Embryonic facial prominence (tissue), 1 donor: ENCODE measurements around the gene MEAK7.

Source experiments
- DNase-seq: peaks from one replicate; pipeline ENCODE4 v3.0.0-alpha.2; 2016; ENCODE audit errors: extremely low spot score

Gene MEAK7

DNA sequence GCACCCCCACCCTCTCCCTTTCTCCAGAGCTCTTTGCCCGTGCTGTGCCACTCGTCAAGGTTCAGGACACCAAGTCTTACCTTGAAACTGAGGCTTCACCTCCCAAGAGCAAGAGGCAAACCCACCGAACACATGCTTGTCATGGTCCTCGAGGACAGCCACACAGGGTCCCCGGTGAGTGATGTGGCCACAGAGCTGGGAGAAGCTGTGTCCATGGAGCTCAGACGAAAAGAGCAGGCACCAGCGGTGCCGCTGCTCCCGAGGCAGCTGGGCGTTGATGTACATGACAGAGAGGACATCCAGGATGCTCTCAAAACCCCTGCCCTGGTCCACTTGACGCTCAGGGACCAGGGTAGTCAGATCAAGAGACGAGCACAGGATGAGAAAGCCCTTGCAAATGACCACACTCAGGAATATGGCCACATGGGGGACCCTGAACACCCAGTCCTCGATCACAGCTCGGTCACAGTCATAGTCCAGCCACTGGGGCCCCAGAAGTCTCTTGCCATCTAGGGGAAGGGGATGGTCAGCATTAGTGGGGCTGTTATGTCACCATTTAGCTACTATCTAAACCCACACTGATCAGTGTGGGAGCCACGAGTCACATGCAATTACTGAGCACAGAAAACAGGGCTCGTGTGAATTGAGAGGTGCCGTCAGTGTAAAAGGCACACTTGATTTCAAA lies 17.8 kb downstream of the MEAK7 start:
- no peak for DNase-seq

DNA sequence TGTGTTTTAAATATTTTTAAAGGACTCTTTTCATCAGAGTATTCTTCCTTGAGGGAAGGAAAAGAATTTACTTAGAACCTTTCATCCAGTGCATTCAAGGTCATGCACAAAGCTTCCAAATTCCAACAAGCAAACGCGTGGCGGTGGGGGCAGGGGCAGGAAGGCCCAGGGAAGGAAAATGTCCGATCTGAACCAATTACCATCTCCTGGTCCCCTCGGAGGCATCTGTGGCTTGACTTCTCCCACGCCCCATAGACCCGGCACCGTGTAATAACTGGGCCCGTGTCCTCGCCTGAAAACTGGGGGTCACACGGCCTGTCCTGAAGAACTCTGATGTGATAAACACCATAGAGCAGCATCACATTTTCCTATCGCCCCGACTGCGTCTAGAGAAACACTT lies 18.3 kb downstream of the MEAK7 start:
- DNase-seq = no peak

DNA sequence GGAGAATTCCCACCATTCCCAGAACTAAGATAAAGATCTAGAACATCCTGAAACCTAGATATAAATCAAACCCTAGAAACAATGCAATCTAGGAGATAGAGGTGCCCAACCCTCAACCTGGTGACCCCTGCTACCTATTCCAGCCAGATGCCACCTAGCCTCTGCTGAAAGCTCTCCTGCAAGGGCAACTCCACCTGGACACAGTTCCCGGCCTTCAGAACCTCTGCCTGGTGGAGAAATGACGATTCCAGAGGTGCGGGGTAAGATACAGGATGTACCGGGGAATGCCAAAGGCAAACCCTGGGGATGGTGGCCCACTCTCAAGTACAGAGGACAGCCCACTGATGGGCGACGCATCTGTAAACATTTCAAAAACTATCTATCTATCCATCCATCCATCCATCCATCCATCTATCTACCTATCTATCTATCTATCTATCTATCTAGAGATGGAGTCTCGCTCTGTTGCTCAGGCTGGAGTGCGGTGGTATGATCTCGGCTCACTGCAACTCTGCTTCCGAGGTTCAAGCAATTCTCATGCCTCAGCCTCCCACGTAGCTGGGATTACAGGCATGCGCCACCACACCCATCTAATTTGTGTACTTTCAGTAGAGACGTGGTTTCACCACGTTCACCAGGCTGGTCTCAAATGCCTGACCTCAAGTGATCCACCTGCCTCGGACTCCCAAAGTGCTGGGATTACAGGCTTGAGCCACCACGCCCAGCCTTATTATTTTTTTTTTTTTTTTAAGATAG lies 19.0 kb downstream of the MEAK7 start:
- DNase-seq = no peak

DNA sequence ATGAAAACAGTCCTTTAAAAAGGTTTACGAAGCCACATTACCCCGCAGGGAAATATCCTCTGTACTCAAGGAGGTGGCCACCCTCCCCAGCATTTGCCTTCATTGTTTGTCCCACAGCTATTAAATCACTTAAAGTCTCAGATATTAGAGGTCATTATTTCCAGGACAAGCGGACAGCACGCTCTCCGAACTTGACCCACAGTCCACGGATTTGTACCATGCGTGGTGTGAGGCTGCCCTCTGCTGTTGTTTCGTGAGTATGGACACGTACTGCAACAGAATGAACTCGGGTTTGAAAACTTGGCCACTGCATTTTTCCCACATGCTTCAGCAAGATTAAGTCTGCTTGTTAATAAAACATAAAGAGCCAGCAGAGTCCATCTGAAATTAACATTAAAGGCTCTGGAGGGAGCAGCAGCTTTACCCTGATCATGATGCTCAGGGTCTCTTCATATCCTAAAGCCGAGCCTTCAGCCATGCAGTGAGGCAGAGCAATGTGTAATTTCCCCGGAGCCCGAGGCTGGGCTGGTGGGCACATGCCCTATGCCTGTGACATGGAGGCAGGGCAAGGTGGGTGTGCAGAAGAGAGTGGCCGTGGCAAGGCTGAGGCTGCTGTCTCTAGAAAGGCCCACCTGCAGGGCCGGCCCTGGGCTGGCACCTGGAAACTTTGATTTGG lies 19.7 kb downstream of the MEAK7 start:
- DNase-seq = no peak

DNA sequence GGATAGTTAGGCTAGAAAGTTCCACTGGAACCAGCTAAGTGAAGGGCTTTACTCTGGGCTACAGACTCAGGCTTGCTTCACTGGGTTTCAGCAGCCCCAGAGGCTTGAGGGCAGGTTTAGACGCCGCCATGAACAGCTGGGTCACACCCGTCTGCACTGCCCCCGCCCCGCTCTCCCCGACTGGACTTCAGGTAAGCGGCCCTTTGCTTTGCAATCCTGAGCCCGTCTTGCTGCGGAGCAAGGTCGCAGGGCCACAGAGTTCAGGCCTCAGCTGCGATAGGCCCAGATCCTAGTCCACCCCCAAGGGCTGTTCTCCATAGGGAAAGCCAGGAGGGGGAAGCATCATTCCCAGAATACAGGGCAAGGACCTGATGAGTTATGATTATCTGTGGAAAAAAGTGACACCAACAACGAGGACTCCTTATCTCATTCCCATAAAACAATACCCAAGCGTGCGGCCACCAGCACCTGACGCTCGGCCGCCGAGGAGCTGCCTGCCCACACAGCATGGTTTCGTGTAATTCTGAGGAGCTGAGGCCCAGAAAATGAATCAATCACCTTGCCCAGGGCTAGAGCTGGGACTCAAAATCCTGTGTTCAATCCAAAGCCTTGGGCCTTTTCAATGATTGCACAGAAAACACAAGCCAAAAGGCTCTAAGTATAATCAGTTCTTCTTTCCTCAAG lies 20.4 kb downstream of the MEAK7 start:
- no peak for DNase-seq

DNA sequence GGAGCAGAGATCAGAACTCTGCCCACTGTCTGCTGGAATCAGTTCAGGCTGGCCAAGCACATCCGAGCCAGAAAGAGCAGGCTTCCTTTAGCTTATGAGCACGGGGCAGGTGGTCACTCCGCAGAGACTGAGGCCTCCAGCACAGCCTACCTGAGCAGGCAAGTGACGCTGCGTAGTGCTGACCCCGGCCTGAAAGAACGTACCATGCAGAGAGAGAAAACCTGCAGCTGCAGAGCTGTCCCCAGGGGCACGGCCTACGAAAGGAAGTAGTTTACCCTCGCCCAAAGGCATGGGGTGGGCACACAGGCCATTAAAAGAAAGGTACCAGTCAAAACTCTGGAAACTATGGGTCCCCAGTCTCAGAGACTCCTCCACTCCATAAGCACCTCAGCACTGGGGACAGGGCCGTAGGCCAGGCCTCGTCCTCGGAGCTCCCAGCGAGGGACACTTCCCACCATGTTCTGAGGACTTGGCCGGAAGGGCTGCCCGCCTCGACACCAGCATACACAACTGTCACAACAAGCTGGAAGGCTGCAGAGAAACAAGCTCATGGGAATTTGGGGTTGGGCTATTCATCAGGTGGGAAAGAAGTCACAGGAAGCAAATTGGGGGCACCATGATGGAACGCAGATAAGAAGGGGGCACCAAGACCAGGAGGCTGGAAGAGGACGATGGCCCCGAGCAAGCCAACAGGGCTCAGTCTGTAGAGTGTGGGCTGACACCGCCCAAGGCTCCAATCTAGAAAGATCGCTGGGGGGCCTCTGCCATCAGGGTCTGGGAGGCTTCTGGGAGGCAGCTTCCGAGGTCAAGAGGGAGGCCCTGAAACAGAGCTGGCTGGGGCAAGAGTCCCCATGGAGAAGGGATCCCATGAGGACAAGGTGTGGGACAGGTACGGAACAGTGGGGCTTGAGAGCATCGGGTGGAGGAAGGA lies 21.2 kb downstream of the MEAK7 start:
- DNase-seq = no peak

DNA sequence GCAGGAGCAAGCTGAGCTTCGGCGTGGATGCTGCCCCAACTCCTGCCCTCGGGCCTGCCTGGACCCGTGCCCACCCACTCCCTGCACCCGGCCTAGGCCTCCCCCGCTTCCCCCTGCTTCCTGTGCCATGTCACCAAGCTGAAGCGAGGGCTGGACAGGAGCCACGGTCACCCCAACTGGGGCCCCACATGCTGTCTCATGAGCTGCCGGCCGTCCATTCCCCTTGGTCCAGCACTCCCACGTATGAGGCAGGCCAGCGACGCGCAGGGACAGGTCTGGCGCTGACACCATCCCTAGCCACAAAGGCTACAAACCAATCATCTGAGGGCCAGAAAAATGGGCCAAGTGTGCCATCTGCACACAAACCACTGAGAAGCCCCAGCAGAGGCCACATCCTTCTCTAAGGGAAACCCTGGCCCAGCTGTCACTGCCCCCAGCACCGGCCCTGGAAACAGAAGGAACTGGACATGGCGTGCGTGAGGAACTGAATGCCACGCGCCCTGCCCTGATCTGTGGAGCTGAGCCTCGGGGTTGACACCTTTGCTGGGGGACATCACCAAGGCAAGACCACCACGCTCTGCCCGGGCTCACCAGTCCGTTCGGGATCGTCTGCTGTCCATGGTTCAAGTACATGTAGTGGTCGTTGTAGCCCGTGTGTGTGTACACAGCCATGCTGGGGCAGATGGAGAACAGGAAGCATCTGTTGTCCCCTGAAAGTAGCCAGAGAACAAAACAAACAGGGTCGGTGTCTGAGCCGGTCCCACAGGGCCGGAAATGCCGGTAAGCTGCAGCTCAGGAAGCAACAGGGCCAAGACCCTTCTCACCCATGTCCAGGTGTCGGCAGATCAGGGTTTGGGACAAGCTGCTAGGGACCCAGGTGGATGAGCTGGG lies 22.2 kb downstream of the MEAK7 start:
- DNase-seq = no peak

DNA sequence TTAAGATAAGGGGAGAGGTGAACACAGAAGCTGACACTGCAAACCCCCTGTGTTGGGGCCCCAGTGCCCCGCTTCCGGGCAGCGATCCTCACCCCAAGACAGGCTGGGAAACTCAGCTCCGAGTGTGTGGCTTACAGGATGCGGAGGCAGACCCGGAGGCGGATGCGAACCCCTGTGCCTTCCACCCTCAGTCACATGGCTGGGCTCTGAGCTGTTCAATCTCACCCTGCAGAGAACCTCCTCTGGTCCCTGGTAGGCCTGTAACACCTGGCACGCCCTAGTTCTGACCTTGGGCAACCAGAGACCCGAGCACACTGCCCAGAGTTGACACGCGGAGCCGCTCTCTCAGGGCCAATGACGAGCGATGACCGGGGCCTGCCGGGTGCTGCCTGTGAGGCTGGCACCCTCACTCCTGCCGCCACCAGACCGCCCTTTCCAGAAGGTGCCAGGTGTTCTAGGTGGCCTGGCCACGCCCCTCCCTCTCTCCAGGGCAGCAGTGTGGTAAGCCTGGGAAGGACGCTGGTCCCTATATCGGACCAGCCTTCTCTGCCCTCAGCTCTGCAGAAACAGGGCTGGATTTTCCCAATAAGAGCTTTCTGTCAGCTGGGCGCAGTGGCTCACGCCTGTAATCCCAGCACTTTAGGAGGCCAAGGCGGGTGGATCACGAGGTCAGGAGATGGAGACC lies 23.3 kb downstream of the MEAK7 start:
- no peak for DNase-seq

DNA sequence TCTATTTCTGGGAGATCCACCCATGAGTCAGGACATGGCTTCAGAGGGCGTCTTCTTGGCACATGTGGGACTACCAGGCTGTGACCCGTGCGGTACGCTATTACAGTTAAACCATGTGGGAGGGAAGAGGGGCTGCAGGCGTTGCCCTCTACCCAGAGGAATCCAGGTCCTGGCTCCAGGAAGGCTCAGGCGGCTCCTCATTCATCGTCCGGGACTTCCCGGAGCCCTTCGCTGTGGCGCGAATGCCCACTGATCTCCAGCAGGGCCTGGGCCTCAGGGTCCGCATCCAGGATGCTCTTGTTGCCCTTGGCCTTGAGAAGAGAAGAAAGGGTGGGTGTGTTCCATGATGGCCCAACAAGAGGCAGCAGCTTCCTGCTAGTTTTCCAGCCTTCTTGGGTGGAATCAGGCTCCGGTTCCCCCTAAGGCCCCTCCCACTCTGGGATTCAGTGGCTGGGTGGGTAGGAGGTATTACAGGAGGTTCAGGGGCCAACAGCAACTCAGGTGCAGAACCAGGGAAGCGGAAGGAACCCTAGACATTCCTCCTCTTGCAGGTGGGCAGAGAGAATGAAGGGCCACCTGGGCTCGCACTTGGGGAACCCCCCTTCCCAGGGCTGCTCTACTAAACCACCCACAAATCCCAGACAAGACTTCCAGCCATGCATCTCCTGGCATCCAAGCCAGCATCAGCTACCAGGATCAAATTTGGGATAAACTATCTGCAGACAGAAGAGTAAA lies 24.6 kb downstream of the MEAK7 start:
- no peak for DNase-seq

DNA sequence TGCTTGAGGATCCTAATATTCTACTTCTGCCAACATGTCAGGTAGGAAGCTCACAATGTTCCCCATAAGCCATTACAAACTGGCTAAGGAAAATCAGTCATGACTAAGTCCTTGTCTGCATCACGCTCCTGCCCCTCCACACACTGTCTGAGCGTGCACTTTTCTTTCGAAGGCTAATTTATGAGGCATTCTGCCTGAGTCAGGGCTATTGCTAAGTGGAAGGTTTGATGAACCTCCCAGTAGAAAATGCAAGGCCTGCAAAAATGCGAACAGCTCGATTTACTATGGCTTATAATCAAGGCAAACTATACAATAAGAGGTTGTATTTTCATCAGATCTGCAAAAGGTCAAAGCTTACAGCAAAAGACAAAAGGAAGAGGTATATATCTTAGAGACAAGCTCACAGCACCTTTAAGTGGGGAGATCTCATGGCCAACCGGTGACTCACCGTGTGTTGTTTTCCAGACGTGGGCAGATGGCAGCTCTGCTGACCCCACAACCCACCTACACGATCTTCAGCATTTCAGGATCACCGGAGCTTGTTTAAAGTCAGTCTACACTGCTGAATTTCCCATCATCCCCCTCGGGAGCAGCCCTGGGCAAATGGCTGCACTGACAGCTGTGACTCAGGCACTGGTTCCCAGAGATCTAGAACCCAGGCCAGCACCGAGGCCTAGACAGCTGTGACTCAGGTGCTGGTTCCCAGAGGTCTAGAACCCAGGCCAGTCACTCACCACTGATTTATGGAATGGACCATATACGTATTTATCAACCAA lies 26.1 kb downstream of the MEAK7 start:
- no peak for DNase-seq

DNA sequence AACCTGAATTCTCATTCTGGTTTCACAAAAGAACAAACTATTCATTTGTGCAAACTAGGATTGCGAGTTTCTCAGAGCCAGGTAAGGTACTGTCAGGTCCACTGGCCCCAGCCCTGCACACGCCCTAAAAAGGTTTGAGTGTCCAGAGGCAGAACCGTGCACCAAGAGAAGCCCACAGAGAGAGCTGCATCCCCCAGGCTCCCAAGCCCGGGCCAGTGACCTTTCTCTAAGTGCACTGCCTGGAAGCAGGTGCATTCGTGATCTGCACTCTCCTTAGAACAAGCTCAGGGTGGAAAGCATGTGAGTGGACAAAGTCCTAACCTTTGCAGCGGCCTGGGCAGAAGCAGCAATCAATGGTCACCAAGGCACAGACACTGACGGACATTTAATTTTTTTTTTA lies 26.8 kb downstream of the MEAK7 start:
- DNase-seq = no peak

DNA sequence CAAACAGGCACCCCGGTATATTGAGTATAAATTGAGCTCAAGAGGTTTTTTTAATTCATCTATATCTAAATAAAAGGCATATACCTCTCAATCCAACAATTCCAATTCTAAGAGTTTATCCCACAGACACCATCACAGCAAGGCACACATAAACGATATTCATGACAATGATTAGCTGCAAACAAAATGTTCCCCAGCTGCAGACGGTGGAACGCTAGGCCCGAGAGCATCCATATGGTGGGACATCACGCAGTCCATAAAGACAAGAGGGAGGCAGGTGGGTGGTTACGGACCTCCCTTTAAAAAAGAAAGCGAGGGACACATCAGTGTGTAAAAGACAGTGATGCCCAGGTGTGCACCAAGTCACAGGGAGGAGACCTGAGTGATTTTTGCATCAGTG lies 28.1 kb downstream of the MEAK7 start:
- no peak for DNase-seq

DNA sequence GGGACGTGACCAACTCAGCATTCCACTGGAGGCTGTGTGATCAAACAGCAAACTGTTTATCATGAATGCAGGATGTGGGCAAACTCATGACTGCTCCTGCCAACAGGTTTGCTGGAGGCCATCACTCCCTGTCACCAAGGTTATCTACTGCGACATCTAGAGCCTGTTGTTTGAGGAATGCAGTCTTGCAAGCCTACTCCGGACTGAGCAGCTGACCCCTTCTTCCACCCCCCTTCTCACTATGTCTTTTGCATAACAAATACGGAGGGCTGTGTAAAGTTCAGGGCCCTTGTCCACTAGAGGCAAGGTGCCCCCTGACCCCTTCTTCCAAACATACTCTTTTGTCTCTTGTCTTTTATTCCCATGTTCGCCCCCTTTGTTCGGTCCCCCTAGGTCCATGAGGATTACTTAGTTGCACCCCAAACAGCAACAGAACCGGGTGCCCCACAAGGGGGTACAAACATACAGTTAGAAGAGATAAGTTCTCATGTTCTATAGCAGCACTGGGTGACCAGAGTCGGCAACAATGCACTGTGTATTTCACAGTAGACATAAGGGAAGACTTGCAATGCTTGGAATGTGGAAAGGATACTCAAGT lies 28.7 kb downstream of the MEAK7 start:
- DNase-seq = no peak

DNA sequence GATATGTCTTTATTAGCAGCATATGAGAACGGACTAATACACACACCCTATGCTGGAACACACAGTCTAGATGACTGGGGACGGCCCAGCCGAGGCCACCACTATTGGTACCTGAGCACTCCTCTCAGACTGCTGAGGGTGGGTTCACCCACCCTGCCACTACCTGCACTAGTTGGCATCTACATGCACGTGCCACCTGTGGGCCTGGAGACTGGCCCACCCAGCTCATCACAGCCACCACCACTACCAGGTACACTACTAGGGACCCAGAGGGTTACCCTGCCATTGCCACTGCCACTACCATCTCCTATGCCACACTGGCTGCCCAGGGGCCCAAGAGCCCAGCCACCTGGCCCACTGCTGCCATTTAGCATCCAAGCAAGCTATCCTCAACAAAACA lies 32.5 kb downstream of the MEAK7 start:
- DNase-seq = no peak

DNA sequence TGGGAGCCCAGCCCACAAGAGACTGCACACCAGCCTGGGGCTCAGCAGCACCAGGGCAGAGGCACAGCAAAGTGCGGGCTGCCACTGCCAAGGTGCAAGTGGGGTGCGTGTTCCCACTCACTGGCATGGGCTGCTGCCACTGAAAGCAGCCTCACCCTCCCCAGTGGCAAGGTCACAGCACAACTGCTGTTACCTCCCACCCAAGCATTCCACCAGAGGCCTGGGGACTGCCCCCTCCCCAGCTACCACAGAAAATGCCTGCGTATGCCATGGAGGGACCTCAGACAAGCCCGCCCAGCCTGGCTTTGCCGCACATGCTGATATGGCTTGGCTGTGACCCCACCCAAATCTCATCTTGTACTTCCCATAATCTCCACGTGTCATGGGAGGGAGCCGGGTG lies 33.1 kb downstream of the MEAK7 start:
- DNase-seq = no peak

DNA sequence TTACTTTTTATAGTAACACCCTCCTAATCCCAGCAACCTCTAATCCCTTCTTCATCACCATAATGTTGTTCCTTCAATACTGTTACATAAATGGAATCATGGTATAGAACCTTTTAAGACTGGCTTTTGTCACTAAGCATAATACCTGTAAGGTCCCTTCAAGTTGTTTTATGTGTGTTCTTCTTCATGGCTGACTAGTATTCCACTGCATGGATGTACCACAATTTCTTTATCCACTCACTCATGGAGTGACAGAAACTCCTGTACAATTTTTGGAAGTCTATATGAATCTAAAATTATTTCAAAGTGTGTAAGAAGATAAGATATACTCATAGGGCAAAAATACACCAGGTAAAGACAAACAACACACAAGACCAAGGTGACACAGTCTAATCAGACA lies 36.8 kb downstream of the MEAK7 start:
- DNase-seq = no peak

DNA sequence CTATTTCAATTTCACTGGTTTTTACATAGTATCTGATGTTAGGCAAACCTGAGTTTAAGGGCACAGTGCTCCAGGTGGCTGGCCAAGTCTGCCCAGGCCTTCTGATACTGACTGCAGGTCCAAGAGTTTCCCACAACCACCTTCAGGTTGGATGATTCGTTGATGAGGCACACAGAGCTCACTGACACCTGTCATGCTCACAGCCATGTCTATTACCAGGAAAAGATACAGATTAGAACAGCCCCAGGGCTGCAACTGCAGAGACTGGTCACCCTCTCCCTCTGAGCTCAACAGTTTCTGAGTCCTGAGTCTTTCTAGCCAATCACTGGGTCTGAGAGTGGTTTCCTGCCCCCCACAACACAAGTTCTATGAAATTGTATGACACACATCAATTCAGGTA lies 37.2 kb downstream of the MEAK7 start:
- DNase-seq = no peak

DNA sequence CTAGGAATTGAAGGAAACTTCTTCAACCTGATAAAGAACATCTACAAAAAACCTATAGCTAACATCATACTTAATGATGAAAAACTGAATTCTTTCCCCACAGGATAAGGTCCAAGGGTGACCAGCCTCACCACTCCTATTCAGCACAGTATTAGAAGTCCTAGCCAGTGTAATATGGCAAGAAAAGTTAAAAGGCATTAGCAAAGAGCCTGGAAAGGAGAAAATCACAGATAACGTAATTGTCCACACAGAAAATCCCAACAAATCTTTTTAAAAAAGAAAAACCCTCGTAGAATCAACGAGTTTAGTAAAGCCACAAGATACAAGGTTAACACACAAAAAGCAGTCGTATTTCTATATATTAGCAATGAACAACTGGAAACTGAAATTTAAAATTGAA lies 37.8 kb downstream of the MEAK7 start:
- DNase-seq = no peak
